ENCODE results near the gene LITAFD.
"Not testable (repeated sequence)": the region's sequence is repeated elsewhere in the genome, so short reads cannot be mapped to it uniquely, and the experiment has no call there.

LITAFD gene
- total RNA-seq = 0 to 0.24 reads per million in 2 donors

- no peak for DNase-seq
Measured at GRCh38 chr16:8882041-8882617, at the start of gene LITAFD. TSS of gene LITAFD (plus strand) at chr16:8882351. CDS start at chr16:8884356, 2,005 bp downstream.

- no peak for DNase-seq
Measured at GRCh38 chr16:8832717-8833105, 49.4 kb upstream of the LITAFD start.

GRCh38 chr16:8836797-8837196 is 45.4 kb upstream of the LITAFD start:
- DNase-seq = not testable (repeated sequence)

- DNase-seq = not testable (repeated sequence)
Measured at GRCh38 chr16:8837594-8837993, 44.6 kb upstream of the LITAFD start.

- DNase-seq = not testable (repeated sequence)
Measured at GRCh38 chr16:8842016-8842415, 40.1 kb upstream of the LITAFD start.

GRCh38 chr16:8843296-8843695 is 38.9 kb upstream of the LITAFD start:
- not testable (repeated sequence) for DNase-seq

- DNase-seq = no peak
Measured at GRCh38 chr16:8845699-8846298, 36.4 kb upstream of the LITAFD start.

- no peak for DNase-seq
Measured at GRCh38 chr16:8846401-8846932, 35.7 kb upstream of the LITAFD start.

GRCh38 chr16:8847145-8847544 is 35.0 kb upstream of the LITAFD start:
- no peak for DNase-seq

GRCh38 chr16:8847623-8848022 is 34.5 kb upstream of the LITAFD start:
- no peak for DNase-seq

- DNase-seq = no peak
Measured at GRCh38 chr16:8848231-8848938, 33.8 kb upstream of the LITAFD start.

GRCh38 chr16:8848939-8849391 is 33.2 kb upstream of the LITAFD start:
- no peak for DNase-seq

- DNase-seq = no peak
Measured at GRCh38 chr16:8849411-8850011, 32.6 kb upstream of the LITAFD start.

- DNase-seq = no peak
Measured at GRCh38 chr16:8850279-8850885, 31.8 kb upstream of the LITAFD start.

- DNase-seq = no peak
Measured at GRCh38 chr16:8851761-8852403, 30.3 kb upstream of the LITAFD start.

- no peak for DNase-seq
Measured at GRCh38 chr16:8852534-8852933, 29.6 kb upstream of the LITAFD start.

GRCh38 chr16:8853150-8853549 is 29.0 kb upstream of the LITAFD start:
- DNase-seq = no peak

- DNase-seq = no peak
Measured at GRCh38 chr16:8853611-8854010, 28.5 kb upstream of the LITAFD start.

- DNase-seq = no peak
Measured at GRCh38 chr16:8854298-8854948, 27.7 kb upstream of the LITAFD start.

- DNase-seq = no peak
Measured at GRCh38 chr16:8855051-8855786, 26.9 kb upstream of the LITAFD start.

- DNase-seq = no peak
Measured at GRCh38 chr16:8855972-8856371, 26.2 kb upstream of the LITAFD start.
